Activated CD4-positive, alpha-beta T cell treated with anti-CD3 and anti-CD28 coated beads, Interleukin-2, amount 10 ng/mL, durations not matched to agents 24 days and 14 days (primary cell): ENCODE results near the gene UGT1A9. TPM values are rescaled to one million over a fixed set of nuclear protein-coding genes. Genes with fewer than 3 reads are reported as not detected.

Experiments used
- DNase-seq: peaks from one replicate; pipeline ENCODE4 v3.0.0; 2022
- H3K27ac Mint-ChIP-seq: one replicate; pipeline ENCODE4 v1.8.0; 2022; ENCODE audit warnings: mild to moderate bottlenecking, mixed read lengths
- H3K27me3 Mint-ChIP-seq: one replicate; pipeline ENCODE4 v1.8.0; 2022; ENCODE audit warnings: mixed read lengths
- H3K36me3 Mint-ChIP-seq: one replicate; pipeline ENCODE4 v1.8.0; 2022; ENCODE audit warnings: low read depth, mild to moderate bottlenecking, mixed read lengths
- H3K4me1 Mint-ChIP-seq: one replicate; pipeline ENCODE4 v1.8.0; 2021; ENCODE audit warnings: mixed read lengths
- H3K4me3 Mint-ChIP-seq: one replicate; pipeline ENCODE4 v1.8.0; 2022; ENCODE audit warnings: mild to moderate bottlenecking, moderate library complexity, mixed read lengths
- H3K9me3 Mint-ChIP-seq: one replicate; pipeline ENCODE4 v1.8.0; 2021; ENCODE audit warnings: mixed read lengths
- intact Hi-C: fragments of 100-400 bp; cut with micrococcal nuclease; formaldehyde crosslinking; loops from one replicate; pipeline ENCODE4 v1.15.1; 2023
- total RNA-seq: library from RNA; stranded (reverse); gene quantifications from 2 replicates; pipeline ENCODE4 v1.2.3, GENCODE V29; 2022

UGT1A9 gene
- total RNA-seq, 1 donor from 2014 or later, result not detected

DNA sequence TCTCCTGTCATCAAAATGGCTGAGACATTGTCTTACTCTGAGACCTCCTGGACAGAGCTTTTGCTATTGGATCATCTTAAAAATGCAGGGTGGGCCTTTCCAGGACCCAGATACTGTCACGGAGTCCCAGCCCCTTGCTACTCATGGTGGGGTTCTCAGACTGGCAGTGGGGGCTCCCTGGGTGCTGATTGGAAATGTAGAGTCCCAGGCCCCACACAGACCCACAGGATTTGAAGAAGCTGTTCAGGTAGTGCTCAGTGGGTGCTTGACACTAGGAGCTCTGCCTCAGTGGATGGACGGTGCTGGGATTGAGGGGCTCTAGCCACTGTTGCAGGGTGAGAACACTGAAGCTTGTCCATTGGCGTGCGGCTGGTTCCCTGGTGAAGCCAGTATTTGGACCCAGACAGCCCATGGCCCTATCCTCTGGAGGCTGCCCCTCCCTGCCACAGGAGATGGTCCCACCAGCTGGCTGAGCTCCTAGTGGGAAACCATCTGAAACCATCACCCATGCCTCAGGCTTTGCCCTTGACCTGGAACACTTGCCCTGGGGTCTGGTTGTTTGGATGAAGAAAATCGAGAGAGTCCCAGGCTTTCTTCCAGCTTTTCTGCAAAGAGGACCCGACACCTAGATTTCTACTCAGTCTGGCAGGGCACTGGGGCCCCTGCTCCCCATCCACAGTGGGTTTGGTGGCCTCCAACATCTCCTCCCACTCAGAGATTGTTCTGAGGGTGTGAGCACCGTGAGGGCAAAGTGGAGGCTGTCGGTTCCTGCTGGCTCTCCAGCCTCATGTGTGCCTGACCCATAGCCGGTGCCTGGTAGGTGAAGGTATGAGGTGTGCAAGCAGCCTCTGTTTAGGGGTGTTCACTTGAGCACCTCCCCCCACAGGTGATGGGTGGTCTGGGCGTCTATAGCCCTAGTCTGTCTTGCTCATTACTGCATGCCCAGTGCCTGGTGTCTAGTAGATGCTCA is 136.6 kb downstream of the UGT1A9 start:
- H3K9me3 Mint-ChIP-seq, result no peaks in the 10 kb centered on the region
- H3K36me3 Mint-ChIP-seq, result no peaks in the 10 kb centered on the region
- no peaks in the 10 kb centered on the region for H3K4me1 Mint-ChIP-seq
- H3K27me3 Mint-ChIP-seq, result peaks cover 4% of the 10 kb centered on the region
- no peak overlapping the region for H3K27ac Mint-ChIP-seq
- DNase-seq, result no peak
- intact Hi-C loops, result no loop called here
- no peak overlapping the region for H3K4me3 Mint-ChIP-seq

DNA sequence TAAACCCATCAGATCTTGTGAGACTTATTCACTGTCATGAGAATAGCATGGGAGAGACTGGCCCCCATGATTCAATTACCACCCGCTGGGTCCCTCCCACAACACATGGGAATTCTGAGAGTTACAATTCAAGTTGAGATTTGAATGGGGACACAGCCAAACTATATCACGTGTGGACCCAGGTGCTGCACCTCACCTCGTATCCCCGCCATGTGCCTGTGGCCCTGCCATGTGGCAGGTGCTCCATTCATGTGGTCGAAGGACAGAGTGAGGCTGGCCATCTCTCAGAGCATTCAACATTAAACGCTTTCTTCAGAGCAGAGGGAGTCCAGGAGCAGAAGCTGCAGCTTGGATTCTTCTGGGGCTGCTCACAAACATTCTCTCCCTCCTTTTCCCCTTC is 138.7 kb downstream of the UGT1A9 start:
- Mint-ChIP-seq H3K27ac (no peak overlapping the region), H3K9me3 (no peaks in the 10 kb centered on the region), H3K4me3 (no peak overlapping the region), H3K27me3 (peaks cover 8% of the 10 kb centered on the region), H3K4me1 (no peaks in the 10 kb centered on the region), H3K36me3 (no peaks in the 10 kb centered on the region)
- DNase-seq, result no peak
- intact Hi-C loops, result no loop called here

DNA sequence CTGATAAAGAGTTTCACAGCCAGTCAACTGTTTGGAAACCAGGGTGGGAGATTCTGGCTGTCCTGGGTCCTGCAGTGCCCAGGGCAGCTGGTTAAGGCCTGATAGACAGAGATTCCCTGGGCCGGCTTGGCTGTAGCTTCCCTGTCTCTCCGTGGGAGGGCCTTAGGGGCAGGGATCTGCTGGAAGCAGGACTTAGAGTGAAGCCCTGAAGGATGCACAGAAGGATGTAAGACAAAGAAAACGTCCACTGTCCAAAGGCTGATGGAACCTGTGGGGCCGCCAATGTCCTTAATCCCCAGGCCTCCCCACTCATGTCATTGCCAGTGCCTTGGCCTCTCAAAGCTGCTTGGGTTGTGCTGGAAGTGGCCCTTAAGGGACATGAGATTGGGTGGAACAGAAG is 139.4 kb downstream of the UGT1A9 start:
- Mint-ChIP-seq H3K4me3 (no peak overlapping the region), H3K9me3 (no peaks in the 10 kb centered on the region), H3K36me3 (no peaks in the 10 kb centered on the region), H3K27me3 (peaks cover 9% of the 10 kb centered on the region), H3K4me1 (no peaks in the 10 kb centered on the region), H3K27ac (no peak overlapping the region)
- intact Hi-C loops, result no loop called here
- DNase-seq, result no peak

DNA sequence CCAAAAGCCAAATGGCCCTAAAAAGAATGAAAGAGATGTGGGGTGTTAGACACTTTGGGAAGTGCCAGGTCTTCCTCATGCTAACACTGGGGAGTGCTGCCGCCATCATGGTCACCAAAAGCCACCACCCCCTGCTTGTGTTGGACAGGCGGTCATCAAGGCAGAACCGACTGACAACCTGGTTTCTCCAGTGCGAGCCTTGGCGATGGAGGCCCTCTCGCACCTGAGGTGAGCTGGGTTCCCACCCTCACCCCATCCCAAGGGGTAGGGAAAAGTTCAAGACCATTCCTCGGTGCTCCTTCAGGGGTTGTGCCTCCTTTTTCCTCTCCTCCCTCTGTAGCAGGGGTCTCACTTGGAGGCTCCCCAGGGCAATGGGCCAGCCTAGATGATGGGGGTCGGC is 140.0 kb downstream of the UGT1A9 start:
- Mint-ChIP-seq H3K27me3 (peaks cover 12% of the 10 kb centered on the region), H3K4me1 (no peaks in the 10 kb centered on the region), H3K27ac (no peak overlapping the region), H3K36me3 (no peaks in the 10 kb centered on the region), H3K9me3 (no peaks in the 10 kb centered on the region), H3K4me3 (no peak overlapping the region)
- intact Hi-C loops, result no loop called here
- no peak for DNase-seq

DNA sequence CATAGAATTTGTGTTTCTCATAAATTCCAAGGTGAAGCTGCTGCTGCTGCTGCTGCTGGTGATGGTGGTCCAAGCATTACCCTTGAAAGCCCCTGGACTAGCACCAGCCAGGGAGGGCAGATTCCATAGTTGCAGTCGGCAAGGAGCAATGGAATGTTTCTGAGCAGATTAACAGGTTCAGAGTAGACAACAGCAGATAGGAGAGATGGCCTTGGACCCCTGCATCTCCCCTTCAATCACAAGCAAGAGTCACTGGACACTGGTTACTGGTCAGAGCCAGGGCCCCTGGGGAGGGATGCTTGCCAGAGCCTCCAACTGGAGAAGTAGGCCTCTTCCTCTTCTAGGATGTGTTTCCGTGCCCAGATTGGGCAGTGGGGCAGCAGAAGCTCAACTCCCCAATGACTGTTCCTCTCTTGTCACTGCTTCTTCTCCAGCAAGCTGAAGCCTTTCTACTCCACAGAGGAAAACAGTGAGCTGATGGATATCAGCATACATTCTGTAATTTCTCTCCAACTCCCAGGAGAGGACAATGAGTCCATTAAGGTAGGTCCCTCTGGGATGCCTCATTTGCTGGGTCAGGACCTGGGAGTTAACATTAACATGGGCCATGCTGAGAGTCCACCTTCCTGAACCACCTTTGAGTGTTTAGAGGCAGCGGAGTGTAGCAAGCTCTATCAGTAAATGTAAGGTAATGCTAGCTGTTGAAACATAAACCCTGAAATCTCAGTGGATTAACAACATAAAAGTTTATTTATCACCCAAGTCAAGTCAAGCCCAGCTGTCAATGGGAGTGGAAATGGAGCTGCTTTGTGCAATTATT is 141.7 kb downstream of the UGT1A9 start:
- H3K4me1 Mint-ChIP-seq, result no peaks in the 10 kb centered on the region
- H3K27ac Mint-ChIP-seq, result no peak overlapping the region
- no peak overlapping the region for H3K4me3 Mint-ChIP-seq
- DNase-seq, result no peak
- H3K9me3 Mint-ChIP-seq, result no peaks in the 10 kb centered on the region
- H3K36me3 Mint-ChIP-seq, result no peaks in the 10 kb centered on the region
- H3K27me3 Mint-ChIP-seq, result peaks cover 12% of the 10 kb centered on the region
- intact Hi-C loops, result no loop called here

DNA sequence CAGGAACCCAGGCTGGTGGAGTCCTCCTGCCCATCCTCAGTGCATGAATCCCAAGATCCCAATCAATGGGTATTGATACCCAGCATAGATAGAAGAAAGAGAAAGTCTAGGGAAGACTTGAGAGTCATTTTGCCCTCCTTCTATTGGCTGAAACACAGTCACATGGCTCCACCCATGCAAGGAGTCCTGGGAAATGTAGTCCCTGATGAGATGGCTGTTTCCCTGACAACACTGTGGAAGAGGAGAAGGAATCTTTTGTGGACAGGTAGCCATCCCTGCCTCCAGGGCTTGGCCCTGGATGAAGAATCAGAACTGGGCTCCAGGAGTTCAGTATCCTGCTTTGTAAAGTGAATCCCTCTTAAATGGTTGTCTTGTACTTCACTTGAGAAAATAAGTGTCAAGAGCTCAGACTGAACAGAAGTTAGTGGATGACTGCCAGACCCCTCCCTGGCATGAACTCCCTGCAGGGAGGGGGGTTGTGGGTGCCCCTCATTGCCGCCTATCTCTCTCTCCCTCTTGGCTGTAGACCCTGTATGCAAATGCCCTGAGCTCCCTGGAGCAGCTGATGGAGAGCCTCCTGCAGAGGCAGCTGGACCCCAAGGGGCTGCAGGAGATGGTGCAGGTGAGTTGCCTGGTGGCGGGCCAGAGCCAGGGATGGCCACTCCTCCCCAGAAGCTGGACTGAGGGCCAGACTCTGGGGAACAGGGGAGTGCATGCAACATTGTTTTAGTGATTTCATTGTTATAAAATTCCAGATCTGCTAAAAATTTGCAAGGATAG is 142.5 kb downstream of the UGT1A9 start:
- no peaks in the 10 kb centered on the region for H3K4me1 Mint-ChIP-seq
- H3K36me3 Mint-ChIP-seq, result no peaks in the 10 kb centered on the region
- intact Hi-C loops, result no loop called here
- H3K27ac Mint-ChIP-seq, result no peak overlapping the region
- H3K9me3 Mint-ChIP-seq, result no peaks in the 10 kb centered on the region
- H3K4me3 Mint-ChIP-seq, result no peak overlapping the region
- H3K27me3 Mint-ChIP-seq, result peaks cover 12% of the 10 kb centered on the region
- DNase-seq, result no peak

DNA sequence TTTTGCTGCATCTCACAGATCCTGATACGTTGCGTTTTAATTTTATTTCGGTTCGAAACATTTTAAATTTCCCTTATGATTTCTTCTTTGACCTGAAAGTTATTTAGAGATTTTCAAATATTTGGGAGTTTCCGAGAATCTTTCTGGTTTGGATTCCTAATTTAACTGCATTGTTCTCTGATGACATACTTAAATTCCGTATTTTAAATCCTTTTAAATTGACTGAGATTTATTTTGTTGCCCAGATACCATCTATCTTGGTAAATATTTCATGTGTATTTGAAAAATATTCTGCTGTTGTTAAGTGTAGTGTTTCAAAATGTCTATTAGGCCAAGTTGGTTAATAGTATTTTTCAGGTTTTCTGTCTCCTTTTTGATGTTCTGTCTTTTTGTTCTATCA is 144.2 kb downstream of the UGT1A9 start:
- Mint-ChIP-seq H3K36me3 (no peaks in the 10 kb centered on the region), H3K4me3 (no peak overlapping the region), H3K27ac (no peak overlapping the region), H3K4me1 (no peaks in the 10 kb centered on the region), H3K27me3 (peaks cover 10% of the 10 kb centered on the region), H3K9me3 (no peaks in the 10 kb centered on the region)
- no peak for DNase-seq
- intact Hi-C loops, result no loop called here

DNA sequence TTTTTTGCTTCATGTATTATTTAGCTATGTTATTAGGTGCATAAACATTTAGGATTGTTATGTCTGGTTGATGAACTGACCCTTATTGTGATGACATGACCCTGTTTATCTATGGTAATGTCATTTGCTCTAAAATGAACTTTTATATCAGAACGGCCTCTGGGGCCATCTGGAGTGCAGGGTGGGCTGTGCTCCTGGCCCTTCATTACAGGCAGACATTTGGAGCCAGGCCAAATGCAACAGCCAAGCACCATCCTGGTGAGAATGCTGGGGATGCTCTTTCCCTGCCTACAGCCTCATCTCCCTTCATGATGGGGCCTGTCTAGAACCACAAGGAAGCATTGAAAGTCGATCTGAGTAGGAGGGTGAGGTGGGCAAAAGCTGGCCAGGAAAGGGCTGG is 144.6 kb downstream of the UGT1A9 start:
- Mint-ChIP-seq H3K9me3 (no peaks in the 10 kb centered on the region), H3K36me3 (no peaks in the 10 kb centered on the region), H3K27me3 (peaks cover 10% of the 10 kb centered on the region), H3K4me3 (no peak overlapping the region), H3K27ac (no peak overlapping the region), H3K4me1 (no peaks in the 10 kb centered on the region)
- intact Hi-C loops, result no loop called here
- no peak for DNase-seq

DNA sequence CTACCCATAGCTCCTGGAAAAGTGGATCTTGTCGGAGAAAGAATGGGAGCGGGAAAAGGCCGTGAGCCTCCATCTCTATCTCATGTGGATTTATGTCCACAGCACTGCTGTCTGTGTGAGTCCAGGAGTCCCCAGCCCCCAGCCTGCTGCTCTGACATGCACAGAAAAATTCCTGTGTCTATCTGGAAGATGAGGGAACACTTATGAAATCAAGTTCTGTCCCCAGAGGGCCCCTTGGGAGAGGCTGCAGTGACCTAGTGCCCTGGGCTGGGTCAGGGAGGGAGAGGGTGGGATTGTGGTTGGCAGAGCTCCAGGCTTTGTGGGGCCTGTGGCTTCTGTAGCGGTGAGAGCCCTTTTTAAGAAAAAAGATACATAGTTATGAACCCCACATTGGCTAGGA is 145.1 kb downstream of the UGT1A9 start:
- DNase-seq, result no peak
- no peaks in the 10 kb centered on the region for H3K9me3 Mint-ChIP-seq
- H3K27ac Mint-ChIP-seq, result no peak overlapping the region
- H3K4me3 Mint-ChIP-seq, result no peak overlapping the region
- no peaks in the 10 kb centered on the region for H3K4me1 Mint-ChIP-seq
- intact Hi-C loops, result no loop called here
- H3K36me3 Mint-ChIP-seq, result no peaks in the 10 kb centered on the region
- H3K27me3 Mint-ChIP-seq, result peaks cover 10% of the 10 kb centered on the region

DNA sequence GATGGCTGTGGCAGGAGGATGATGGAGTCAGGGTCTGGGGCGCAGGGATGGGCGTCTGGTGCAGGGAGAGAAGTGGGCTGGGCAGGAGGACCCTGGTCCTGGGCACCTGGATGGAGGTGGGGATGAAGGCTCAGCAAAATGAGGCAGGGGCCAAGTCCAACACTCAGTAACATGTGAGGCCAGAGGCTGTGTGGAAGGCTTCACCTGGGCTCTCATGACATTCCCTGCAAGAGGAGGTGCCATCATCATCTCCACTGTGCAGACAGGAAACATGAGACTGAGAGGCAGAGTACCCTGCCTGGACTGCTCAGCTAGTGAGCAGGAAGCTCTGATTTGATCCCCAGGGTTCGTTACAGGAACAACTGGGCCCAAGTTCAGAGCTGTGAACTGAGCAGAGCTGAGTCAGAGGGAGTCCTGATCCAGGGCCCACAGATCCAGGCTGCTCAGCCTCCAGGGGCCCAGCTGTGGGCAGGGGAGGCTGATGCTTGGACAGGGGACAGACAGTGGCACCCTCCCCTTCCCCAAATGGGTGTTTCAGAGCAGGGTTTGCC is 145.7 kb downstream of the UGT1A9 start:
- no peak overlapping the region for H3K4me3 Mint-ChIP-seq
- no peak overlapping the region for H3K27ac Mint-ChIP-seq
- no peak for DNase-seq
- H3K27me3 Mint-ChIP-seq, result peaks cover 10% of the 10 kb centered on the region
- intact Hi-C loops, result no loop called here
- no peaks in the 10 kb centered on the region for H3K36me3 Mint-ChIP-seq
- H3K4me1 Mint-ChIP-seq, result no peaks in the 10 kb centered on the region
- H3K9me3 Mint-ChIP-seq, result no peaks in the 10 kb centered on the region

DNA sequence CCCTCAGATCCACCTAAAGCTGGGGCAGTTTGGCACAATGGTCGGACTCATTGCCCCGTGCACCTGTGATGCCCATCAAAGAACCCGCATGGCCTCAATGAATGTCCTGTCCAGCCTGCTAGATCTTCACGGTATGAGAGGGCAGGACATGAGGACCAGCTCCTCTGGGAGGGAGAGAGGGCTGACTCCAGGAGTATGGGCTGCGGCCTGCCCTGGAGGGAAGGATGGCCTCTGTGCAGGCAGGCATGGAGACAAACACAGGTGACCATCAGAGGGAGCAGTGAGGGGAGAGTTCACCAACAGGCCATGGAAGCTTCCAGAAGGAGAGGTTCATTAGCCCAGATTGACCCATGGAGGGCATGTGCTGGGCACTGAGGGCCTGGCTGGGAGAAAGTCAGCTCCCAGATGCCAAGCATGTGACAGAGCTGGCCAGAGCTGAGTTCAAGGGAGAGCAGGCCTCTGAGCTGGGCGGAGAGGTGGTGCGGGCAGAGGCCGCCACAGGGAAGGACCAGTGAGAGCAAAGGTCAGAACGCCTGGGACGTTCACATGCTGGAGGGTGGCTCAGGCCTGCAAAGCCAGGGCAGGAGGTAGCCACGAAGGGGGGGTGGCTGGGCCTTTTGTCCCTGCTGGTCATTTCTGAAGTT is 146.4 kb downstream of the UGT1A9 start:
- Mint-ChIP-seq H3K36me3 (no peaks in the 10 kb centered on the region), H3K27me3 (peaks cover 10% of the 10 kb centered on the region), H3K9me3 (no peaks in the 10 kb centered on the region), H3K4me3 (no peak overlapping the region), H3K27ac (no peak overlapping the region), H3K4me1 (no peaks in the 10 kb centered on the region)
- intact Hi-C loops, result no loop called here
- DNase-seq, result no peak

DNA sequence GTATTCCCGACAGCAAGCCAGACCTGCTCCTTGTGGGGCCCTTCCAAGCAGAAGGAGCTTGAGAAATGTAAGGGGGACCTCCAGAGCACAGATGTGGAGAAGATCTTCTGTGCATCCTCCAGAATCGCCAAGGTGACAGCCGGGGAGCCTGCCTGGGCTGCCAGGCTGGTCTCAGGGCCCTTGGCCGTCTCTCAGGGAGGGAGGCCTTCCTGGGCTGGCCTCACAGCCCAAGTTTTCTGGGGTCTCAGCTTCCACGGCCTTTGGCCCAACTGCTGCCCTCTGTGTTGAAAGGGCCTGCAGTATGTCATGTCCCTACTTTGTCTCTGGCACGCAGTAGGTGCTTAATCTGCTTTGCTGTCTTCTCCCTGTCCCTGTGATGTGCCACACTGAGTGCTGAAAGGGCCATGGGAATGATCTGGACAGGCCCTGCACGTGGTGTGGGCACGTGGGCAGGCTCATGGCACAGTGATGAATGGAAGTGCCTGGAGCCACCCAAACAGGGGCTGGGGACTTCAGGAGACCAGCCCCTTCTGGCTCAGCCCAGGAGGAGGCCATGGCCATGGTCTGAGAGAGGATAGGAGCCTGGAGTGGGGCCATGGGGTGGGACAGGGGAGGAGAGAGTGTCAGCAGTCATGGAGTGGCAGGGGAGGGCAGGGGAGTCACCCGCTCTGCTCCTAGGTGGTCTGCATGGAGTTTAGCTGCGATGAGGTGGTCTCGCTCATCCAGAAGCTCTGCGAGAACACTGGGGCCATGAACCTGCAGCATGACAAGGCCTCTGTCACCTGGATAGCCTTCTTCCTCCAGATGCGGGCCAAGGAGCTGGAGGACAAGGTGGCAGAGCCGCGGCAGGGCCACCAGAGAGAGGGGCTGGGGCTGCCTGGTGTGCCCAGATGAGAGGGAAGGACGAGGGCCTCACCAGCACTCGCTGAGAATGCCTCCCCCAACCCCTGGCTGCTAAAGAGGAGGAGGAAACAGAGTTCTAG is 147.2 kb downstream of the UGT1A9 start:
- Mint-ChIP-seq H3K36me3 (no peaks in the 10 kb centered on the region), H3K9me3 (no peaks in the 10 kb centered on the region), H3K4me1 (no peaks in the 10 kb centered on the region), H3K27ac (no peak overlapping the region), H3K4me3 (no peak overlapping the region), H3K27me3 (peaks cover 8% of the 10 kb centered on the region)
- DNase-seq, result no peak
- intact Hi-C loops, result no loop called here
